Brain microvascular endothelial cell (primary cell): ENCODE data around the gene RFK.
A peak's percentile ranks its signal among the peaks of the same experiment; 100 is the strongest.

Experiments
- DNase-seq: peaks from one replicate; pipeline ENCODE4 v3.0.0-alpha.2; 2020
- H3K27ac ChIP-seq: fragments of 250-450 bp; sonication (Bioruptor Pico); 2 replicates; pipeline ENCODE4 v1.5.1; 2020; ENCODE audit warnings: mild to moderate bottlenecking, moderate library complexity
- H3K27me3 ChIP-seq: fragments of 250-450 bp; sonication (Bioruptor Pico); replicated peaks from 2 replicates; pipeline ENCODE4 v1.5.1; 2020; ENCODE audit warnings: mild to moderate bottlenecking
- H3K36me3 ChIP-seq: fragments of 250-450 bp; sonication (Bioruptor Pico); replicated peaks from 2 replicates; pipeline ENCODE4 v1.5.1; 2020; ENCODE audit warnings: mild to moderate bottlenecking
- H3K4me3 ChIP-seq: 2 replicates; pipeline ENCODE4 v1.5.1; 2011; ENCODE audit warnings: low read depth, mild to moderate bottlenecking, control low read depth, low read length, moderate library complexity
- in situ Hi-C: cut with HindIII; loops from 2 replicates; pipeline ENCODE4 v1.10.0; 2017; ENCODE audit warnings: low sequenced_read_pairs, low pct_ligation_motif_present
- TF ChIP-seq, protein P1 (sequence below): IDR thresholded peaks from 2 replicates; pipeline ENCODE4 v1.5.1; 2011; ENCODE audit warnings: low read depth, mild to moderate bottlenecking, moderate library complexity, low read length, control low read depth, inconsistent platforms; ENCODE audit errors: missing control alignments

Gene RFK

DNA sequence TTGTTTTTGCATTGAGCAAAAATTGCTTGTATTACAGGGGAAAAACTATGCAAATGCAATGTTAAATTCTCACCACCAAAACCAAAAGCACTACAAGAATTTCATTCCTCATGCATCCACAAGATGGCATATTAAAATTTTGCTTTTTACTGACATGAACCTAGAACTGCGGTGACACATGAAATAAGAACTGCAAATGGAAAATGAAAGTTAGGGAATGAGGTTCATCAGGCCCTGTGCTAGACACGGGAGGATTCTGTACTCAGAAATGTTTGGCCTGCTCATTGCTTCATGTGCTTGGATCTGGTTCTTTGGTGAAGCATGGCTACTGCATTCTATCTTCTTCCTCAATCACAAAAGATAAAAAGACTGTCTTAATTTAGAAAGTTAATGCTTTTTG is 9.1 kb upstream of the RFK start:
- Histone ChIP-seq H3K4me3 (no peak overlapping the region), H3K27me3 (no peaks in the 10 kb centered on the region), H3K36me3 (no peaks in the 10 kb centered on the region), H3K27ac (no peak overlapping the region)
- TF ChIP-seq, protein P1, sequence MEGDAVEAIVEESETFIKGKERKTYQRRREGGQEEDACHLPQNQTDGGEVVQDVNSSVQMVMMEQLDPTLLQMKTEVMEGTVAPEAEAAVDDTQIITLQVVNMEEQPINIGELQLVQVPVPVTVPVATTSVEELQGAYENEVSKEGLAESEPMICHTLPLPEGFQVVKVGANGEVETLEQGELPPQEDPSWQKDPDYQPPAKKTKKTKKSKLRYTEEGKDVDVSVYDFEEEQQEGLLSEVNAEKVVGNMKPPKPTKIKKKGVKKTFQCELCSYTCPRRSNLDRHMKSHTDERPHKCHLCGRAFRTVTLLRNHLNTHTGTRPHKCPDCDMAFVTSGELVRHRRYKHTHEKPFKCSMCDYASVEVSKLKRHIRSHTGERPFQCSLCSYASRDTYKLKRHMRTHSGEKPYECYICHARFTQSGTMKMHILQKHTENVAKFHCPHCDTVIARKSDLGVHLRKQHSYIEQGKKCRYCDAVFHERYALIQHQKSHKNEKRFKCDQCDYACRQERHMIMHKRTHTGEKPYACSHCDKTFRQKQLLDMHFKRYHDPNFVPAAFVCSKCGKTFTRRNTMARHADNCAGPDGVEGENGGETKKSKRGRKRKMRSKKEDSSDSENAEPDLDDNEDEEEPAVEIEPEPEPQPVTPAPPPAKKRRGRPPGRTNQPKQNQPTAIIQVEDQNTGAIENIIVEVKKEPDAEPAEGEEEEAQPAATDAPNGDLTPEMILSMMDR, result peak; percentile 44
- DNase-seq, result peak; percentile 60
- in situ Hi-C loops, result no loop called here

DNA sequence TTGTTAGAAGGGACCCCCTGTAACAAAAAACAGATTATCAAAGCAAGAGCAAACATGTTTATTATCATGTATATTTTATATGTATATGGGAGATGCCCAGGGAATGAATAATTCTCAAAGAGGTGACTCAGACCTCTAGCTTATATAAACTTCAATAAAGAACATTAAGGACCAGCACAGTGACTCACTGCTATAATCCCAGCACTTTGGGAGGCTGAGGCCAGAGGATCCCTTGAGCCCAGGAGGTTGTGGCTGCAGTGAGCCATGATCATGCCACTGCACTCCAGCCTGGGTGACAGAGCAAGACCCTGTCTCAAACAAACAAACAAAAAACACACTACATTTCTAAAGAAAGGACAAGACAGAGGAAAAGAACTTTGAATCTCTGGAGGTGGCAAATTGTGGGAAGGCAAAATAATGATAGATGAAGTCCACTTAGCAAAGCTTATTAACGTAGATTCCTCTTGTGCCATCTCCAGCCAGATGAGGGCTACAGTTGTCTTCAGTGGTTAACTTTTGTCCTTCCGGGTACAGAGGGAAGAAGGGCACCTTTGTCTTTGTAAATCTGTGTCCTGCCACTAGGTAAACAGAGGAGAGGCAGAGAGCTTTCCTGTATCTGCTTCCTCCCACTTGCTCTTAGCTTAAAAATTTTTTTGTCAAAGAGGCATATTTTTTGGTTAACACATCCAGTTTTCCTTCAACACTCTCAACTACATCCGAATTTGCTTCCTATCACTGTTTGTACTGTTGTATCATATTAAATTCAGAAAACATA is 7.5 kb upstream of the RFK start:
- TF ChIP-seq, protein P1, result no peak
- Histone ChIP-seq H3K27ac (no peak overlapping the region), H3K36me3 (no peaks in the 10 kb centered on the region), H3K27me3 (no peaks in the 10 kb centered on the region), H3K4me3 (no peak overlapping the region)
- in situ Hi-C loops, result no loop called here
- DNase-seq, result peak; percentile 13

DNA sequence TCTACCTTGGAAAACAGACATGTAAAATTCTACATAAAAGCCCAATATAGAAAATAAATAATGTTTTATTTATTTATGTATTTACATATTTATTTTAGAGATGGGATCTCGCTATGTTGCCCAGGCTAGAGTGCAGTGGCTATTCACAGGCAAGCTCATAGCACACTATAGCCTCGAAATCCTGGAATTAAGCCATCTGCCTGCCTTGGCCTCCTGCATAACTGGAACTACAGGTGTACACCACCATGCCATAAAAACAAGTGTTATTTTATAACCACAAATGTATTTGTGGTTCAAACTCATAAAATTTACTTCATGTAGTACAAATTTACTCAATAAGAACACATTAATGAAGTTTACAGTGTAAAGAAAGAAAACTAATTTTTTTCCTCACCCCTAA is 7.0 kb upstream of the RFK start:
- H3K4me3 ChIP-seq, result no peak overlapping the region
- in situ Hi-C loops, result no loop called here
- no peak for DNase-seq
- TF ChIP-seq, protein P1, result no peak
- no peak overlapping the region for H3K27ac ChIP-seq
- H3K27me3 ChIP-seq, result no peaks in the 10 kb centered on the region
- no peaks in the 10 kb centered on the region for H3K36me3 ChIP-seq

DNA sequence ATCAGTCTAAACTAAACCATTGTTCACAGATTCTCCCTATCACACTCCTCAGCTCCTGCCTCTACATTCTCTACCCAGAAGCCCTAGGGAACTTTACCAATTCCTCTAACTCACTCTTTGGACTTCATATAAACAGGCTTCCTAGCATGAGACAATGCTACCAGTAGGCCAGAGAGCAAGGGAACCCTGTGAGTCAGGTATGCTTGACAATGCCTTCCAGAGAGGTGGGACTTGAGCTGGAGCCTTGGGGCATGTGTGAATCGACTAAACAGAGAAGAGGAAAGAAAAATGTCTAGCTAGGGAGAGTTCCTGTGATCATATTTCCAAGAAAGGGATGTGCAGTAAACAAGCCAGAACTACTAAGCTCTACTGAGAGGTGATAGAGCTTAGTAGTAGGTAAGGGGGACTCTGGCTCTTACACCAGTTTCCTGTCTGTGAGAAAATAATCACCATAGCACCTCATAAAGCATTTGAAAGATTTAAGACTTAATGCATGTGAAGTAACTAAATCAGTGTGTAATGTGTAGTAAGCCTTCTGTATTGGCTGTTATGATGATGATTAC is 6.4 kb upstream of the RFK start:
- Histone ChIP-seq H3K27ac (no peak overlapping the region), H3K4me3 (no peak overlapping the region), H3K27me3 (no peaks in the 10 kb centered on the region), H3K36me3 (no peaks in the 10 kb centered on the region)
- in situ Hi-C loops, result no loop called here
- no peak for DNase-seq
- TF ChIP-seq, protein P1, result no peak

DNA sequence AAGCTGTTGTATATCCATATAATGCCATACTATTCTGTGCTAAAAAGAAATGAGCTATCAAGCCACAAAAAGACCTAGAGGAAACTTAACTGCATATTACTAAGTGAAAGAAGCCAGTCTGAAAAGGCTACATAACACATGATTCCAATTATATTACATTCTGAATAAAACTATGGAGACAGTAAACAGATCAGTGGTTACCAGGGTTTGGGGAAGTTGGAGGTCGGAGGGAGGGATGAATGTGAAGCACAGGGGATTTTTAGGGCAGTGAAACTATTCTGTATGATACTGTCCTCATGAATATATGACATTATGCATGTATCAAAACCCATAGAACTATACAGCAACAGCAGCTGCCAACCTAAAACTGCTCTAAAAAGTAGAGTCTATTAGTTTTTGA is 5.6 kb upstream of the RFK start:
- TF ChIP-seq, protein P1, result no peak
- DNase-seq, result no peak
- H3K27ac ChIP-seq, result no peak overlapping the region
- in situ Hi-C loops, result no loop called here
- no peaks in the 10 kb centered on the region for H3K27me3 ChIP-seq
- no peaks in the 10 kb centered on the region for H3K36me3 ChIP-seq
- no peak overlapping the region for H3K4me3 ChIP-seq

DNA sequence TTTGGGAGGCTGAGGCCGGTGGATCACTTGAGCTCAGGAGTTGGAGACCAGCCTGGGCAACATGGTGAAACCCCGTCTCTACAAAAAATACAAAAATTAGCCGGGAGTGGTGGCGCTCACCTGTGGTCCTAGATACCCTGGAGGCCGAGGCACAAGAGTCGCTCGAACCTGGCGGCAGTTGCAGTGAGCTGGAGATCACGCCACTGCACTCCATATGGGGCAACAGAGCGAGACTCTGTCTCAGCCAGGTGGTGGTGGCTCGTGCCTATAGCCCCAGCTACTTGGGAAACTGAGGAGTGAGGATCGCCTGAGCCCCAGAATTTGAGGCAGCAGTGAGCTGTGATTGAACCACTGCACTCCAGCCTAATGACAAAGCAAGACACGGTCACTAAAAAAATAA is 2.4 kb upstream of the RFK start:
- H3K27me3 ChIP-seq, result no peaks in the 10 kb centered on the region
- DNase-seq, result no peak
- TF ChIP-seq, protein P1, result no peak
- in situ Hi-C loops, result no loop called here
- H3K36me3 ChIP-seq, result no peaks in the 10 kb centered on the region
- H3K27ac ChIP-seq, result no peak overlapping the region
- H3K4me3 ChIP-seq, result no peak overlapping the region
